ENCODE data around the gene TTC34.
"Not testable (repeated sequence)": the region's sequence is repeated elsewhere in the genome, so short reads cannot be mapped to it uniquely, and the experiment has no call there.

TTC34 gene

GRCh38 chr1:2684000-2684399 lies 117.5 kb downstream of the TTC34 start:
- not testable (repeated sequence) for DNase-seq (ENCODE audit: low read depth in 2 of 2)

- DNase-seq (ENCODE audit: low read depth in 2 of 2): not testable (repeated sequence)
Measured at GRCh38 chr1:2683321-2683741, 118.2 kb downstream of the TTC34 start.

- not testable (repeated sequence) for DNase-seq (ENCODE audit: low read depth in 2 of 2)
Measured at GRCh38 chr1:2682879-2683278, 118.6 kb downstream of the TTC34 start.

GRCh38 chr1:2676726-2677125 lies 124.8 kb downstream of the TTC34 start:
- DNase-seq (ENCODE audit: low read depth in 2 of 2): not testable (repeated sequence)

- DNase-seq (ENCODE audit: low read depth in 2 of 2): not testable (repeated sequence)
Measured at GRCh38 chr1:2671656-2672055, 129.8 kb downstream of the TTC34 start.

- not testable (repeated sequence) for DNase-seq (ENCODE audit: low read depth in 2 of 2)
Measured at GRCh38 chr1:2659806-2660205, 141.7 kb downstream of the TTC34 start.

- DNase-seq (ENCODE audit: low read depth in 2 of 2): not testable (repeated sequence)
Measured at GRCh38 chr1:2657909-2658308, 143.6 kb downstream of the TTC34 start.

GRCh38 chr1:2657124-2657523 lies 144.4 kb downstream of the TTC34 start:
- DNase-seq (ENCODE audit: low read depth in 2 of 2): not testable (repeated sequence)

- DNase-seq (ENCODE audit: low read depth in 2 of 2): not testable (repeated sequence)
Measured at GRCh38 chr1:2655598-2656434, 145.7 kb downstream of the TTC34 start.

GRCh38 chr1:2654443-2654948 lies 147.0 kb downstream of the TTC34 start:
- DNase-seq (ENCODE audit: low read depth in 2 of 2): not testable (repeated sequence)

GRCh38 chr1:2653741-2654442 lies 147.6 kb downstream of the TTC34 start:
- DNase-seq (ENCODE audit: low read depth in 2 of 2): not testable (repeated sequence)

- DNase-seq (ENCODE audit: low read depth in 2 of 2): not testable (repeated sequence)
Measured at GRCh38 chr1:2652926-2653571, 148.4 kb downstream of the TTC34 start.

- DNase-seq (ENCODE audit: low read depth in 2 of 2): not testable (repeated sequence)
Measured at GRCh38 chr1:2652152-2652925, 149.2 kb downstream of the TTC34 start.

- DNase-seq (ENCODE audit: low read depth in 2 of 2): no peak
Measured at GRCh38 chr1:2650967-2651645, 150.4 kb downstream of the TTC34 start.

- DNase-seq (ENCODE audit: low read depth in 2 of 2): no peak
Measured at GRCh38 chr1:2646837-2647236, 154.7 kb downstream of the TTC34 start.

GRCh38 chr1:2645776-2646175 lies 155.7 kb downstream of the TTC34 start:
- DNase-seq (ENCODE audit: low read depth in 2 of 2): no peak

- no peak for DNase-seq (ENCODE audit: low read depth in 2 of 2)
Measured at GRCh38 chr1:2645143-2645542, 156.3 kb downstream of the TTC34 start.

- DNase-seq (ENCODE audit: low read depth in 2 of 2): no peak
Measured at GRCh38 chr1:2644591-2645101, 156.8 kb downstream of the TTC34 start.

- DNase-seq (ENCODE audit: low read depth in 2 of 2): no peak
Measured at GRCh38 chr1:2644171-2644570, 157.3 kb downstream of the TTC34 start.

- no peak for DNase-seq (ENCODE audit: low read depth in 2 of 2)
Measured at GRCh38 chr1:2643414-2644077, 157.9 kb downstream of the TTC34 start.

Measured in stimulated activated CD4-positive, alpha-beta T cell treated with anti-CD3 and anti-CD28 coated beads, Interleukin-4, amount 100 ng/mL, for 48 hours (primary cell).